ENCODE results near the gene ASCC3.
"Not testable (repeated sequence)": the region's sequence is repeated elsewhere in the genome, so short reads cannot be mapped to it uniquely, and the experiment has no call there.

The ASCC3 gene

DNA sequence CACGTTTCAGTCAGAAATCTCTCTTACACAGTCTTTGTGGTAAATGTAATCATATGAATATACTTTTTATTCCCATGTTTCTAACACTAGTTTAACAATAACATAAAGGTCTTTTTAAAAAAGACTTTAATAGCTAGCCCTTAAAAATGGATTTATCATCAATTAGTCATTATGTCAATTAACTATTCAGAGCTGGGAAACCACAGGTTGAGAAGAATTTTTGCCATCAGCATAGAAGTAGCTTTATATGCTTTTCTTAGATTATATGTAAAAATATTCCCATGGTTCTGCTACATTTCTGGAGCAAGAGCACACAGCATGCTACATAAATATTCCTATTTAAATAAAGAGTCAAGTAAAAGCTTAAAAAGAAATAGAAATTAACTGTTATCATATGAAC lies 35.5 kb downstream of the ASCC3 start:
- no peaks in the 10 kb centered on the region for H3K27me3 Mint-ChIP-seq (ENCODE audit: low read depth, poor library complexity)
- H3K4me3 Mint-ChIP-seq = no peak overlapping the region
- peaks cover 17% of the 10 kb centered on the region for H3K36me3 Mint-ChIP-seq (ENCODE audit: low read depth)
- peaks cover 9% of the 10 kb centered on the region for H3K4me1 Mint-ChIP-seq
- no peaks in the 10 kb centered on the region for H3K9me3 Mint-ChIP-seq
- no peak for DNase-seq
- H3K27ac Mint-ChIP-seq = no peak overlapping the region
- TF ChIP-seq, protein P1, sequence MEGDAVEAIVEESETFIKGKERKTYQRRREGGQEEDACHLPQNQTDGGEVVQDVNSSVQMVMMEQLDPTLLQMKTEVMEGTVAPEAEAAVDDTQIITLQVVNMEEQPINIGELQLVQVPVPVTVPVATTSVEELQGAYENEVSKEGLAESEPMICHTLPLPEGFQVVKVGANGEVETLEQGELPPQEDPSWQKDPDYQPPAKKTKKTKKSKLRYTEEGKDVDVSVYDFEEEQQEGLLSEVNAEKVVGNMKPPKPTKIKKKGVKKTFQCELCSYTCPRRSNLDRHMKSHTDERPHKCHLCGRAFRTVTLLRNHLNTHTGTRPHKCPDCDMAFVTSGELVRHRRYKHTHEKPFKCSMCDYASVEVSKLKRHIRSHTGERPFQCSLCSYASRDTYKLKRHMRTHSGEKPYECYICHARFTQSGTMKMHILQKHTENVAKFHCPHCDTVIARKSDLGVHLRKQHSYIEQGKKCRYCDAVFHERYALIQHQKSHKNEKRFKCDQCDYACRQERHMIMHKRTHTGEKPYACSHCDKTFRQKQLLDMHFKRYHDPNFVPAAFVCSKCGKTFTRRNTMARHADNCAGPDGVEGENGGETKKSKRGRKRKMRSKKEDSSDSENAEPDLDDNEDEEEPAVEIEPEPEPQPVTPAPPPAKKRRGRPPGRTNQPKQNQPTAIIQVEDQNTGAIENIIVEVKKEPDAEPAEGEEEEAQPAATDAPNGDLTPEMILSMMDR (IDR thresholded peaks at IDR 0.05) = no peak

DNA sequence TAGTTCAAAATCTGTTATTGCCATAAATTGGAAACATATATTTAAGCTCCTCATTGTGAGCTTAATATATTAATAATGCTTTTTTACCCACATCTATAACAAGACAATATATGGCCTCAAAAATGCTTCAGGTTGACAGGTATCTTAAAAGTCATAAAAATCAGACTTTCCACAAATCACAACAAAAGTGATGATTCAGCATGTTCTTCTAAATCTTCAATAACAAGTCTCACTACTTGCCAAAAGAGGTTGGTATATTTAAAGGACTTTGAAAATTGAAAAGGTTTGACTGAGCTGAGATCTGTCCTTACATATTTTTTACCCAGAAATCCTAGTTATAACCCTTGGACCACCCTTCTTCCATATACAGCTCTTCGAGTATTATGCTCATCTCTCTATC lies 41.7 kb downstream of the ASCC3 start:
- TF ChIP-seq, protein P1 (IDR thresholded peaks at IDR 0.05) = no peak
- Mint-ChIP-seq H3K36me3 (ENCODE audit: low read depth) (peaks cover 34% of the 10 kb centered on the region), H3K4me1 (no peaks in the 10 kb centered on the region), H3K9me3 (peaks cover 12% of the 10 kb centered on the region), H3K27me3 (ENCODE audit: low read depth, poor library complexity) (no peaks in the 10 kb centered on the region), H3K4me3 (no peak overlapping the region), H3K27ac (no peak overlapping the region)
- DNase-seq = no peak

DNA sequence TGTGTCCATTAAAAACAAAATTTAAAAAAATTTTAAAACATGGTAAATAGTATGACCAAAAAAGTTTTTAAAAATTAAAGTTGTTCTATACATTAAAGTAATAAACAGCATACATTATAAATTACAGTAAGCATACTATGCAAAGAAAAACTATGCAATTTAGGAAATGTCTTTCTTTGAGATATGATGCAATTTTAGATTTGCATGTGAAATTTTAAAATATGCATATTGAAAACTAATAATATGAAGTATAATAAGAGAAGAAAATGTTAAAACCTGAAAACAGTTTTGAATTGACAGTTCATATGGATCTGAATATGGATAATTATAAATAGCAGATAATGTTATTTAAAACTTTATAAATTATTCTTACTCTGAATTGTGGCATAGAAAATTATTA lies 43.1 kb downstream of the ASCC3 start:
- H3K4me3 Mint-ChIP-seq = no peak overlapping the region
- DNase-seq = no peak
- peaks cover 12% of the 10 kb centered on the region for H3K9me3 Mint-ChIP-seq
- no peaks in the 10 kb centered on the region for H3K4me1 Mint-ChIP-seq
- H3K36me3 Mint-ChIP-seq (ENCODE audit: low read depth) = peaks cover 34% of the 10 kb centered on the region
- H3K27ac Mint-ChIP-seq = no peak overlapping the region
- no peaks in the 10 kb centered on the region for H3K27me3 Mint-ChIP-seq (ENCODE audit: low read depth, poor library complexity)
- TF ChIP-seq, protein P1 (IDR thresholded peaks at IDR 0.05) = no peak

DNA sequence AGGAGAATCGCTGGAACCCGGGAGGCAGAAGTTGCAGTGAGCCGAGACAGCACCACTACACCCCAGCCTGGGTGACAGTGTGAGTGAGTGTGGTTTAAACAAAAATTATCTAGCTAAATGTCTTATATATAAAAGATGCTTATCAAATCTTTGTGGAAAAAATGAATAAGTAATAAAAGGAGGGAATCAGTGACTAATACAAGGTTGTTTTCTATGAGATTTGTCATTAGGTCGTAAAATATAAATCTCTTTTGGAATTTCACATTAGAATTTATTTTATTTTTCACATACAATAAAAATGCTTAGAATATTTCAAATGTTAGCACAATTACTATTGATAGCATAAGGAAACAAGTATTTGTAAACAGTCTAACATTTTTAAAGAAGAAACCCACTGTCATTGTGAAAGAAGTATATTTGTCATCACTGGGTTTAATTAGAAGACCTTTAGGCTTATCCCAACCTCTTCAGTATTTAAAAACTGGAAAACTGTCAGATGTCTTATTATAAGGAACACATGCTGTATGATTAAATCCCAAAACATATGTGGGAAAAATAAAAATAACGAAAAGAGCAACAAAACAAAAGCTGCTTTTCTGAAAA lies 47.1 kb downstream of the ASCC3 start:
- H3K27me3 Mint-ChIP-seq (ENCODE audit: low read depth, poor library complexity) = no peaks in the 10 kb centered on the region
- H3K4me3 Mint-ChIP-seq = no peak overlapping the region
- TF ChIP-seq, protein P1 (IDR thresholded peaks at IDR 0.05) = no peak
- peaks cover 37% of the 10 kb centered on the region for H3K36me3 Mint-ChIP-seq (ENCODE audit: low read depth)
- H3K9me3 Mint-ChIP-seq = peaks cover 12% of the 10 kb centered on the region
- no peak for DNase-seq
- peak overlapping the region; percentile 66 for H3K27ac Mint-ChIP-seq
- H3K4me1 Mint-ChIP-seq = no peaks in the 10 kb centered on the region

DNA sequence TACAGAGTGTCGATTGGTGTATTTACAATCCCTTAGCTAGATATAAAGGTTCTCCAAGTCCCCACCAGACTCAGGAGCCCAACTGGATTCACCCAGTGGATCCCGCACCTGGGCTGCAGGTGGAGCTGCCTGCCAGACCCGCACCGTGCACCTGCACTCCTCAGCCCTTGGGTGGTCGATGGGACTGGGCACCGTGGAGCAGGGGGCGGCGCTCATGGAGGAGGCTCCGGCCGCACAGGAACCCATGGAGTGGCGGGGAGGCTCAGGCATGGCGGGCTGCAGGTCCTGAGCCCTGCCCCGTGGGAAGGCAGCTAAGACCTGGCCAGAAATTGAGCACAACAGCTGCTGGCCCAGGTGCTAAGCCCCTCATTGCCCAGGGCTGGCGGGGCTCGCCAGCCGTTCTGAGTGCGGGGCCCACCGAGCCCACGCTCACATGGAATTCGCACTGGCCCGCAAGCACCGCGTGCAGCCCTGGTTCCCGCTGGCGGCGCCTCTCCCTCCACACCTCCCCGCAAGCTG lies 52.0 kb downstream of the ASCC3 start:
- not testable (repeated sequence) for H3K27me3 Mint-ChIP-seq (ENCODE audit: low read depth, poor library complexity); H3K4me1 Mint-ChIP-seq; H3K9me3 Mint-ChIP-seq; H3K27ac Mint-ChIP-seq; DNase-seq; H3K4me3 Mint-ChIP-seq
- peaks cover 27% of the 10 kb centered on the region for H3K36me3 Mint-ChIP-seq (ENCODE audit: low read depth)

DNA sequence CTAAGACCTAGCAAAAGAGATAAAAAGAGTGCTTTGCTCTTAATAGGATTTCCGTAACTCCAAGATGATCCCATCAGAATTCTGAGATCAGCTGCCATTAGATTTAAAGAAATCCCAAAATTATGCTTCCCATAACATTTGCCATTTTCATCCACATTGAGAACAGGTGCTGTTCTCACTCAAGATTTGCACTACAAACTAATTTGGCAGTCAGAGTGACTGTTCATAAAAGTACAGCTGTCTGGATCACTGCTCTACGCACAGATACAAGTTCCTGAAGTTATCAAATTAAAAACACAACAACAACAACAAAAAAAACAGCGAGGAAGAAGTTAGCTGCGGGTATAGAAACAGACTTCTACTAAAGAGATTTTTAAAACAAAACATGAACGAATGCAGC lies 58.1 kb downstream of the ASCC3 start:
- Mint-ChIP-seq H3K9me3 (no peaks in the 10 kb centered on the region), H3K27ac (no peak overlapping the region), H3K4me3 (no peak overlapping the region), H3K27me3 (ENCODE audit: low read depth, poor library complexity) (no peaks in the 10 kb centered on the region), H3K36me3 (ENCODE audit: low read depth) (peaks cover 32% of the 10 kb centered on the region), H3K4me1 (no peaks in the 10 kb centered on the region)
- TF ChIP-seq, protein P1 (IDR thresholded peaks at IDR 0.05) = no peak
- DNase-seq = no peak
